H9 (cell line): ENCODE results near the gene SNED1. TPM values are rescaled to one million over a fixed set of nuclear protein-coding genes. Genes with fewer than 3 reads are reported as not detected.

ENCODE experiments used
- DNase-seq: peaks from one replicate; pipeline ENCODE4 v3.0.0-alpha.2; 2017
- H2AFZ ChIP-seq: one replicate; pipeline ENCODE4 v1.6.1; 2013; ENCODE audit warnings: mild to moderate bottlenecking, low read length, control low read depth, moderate library complexity
- H2AK5ac ChIP-seq: 2 replicates; pipeline ENCODE4 v1.6.1; 2013; ENCODE audit warnings: low read length, control low read depth, mixed read lengths; ENCODE audit not compliant: insufficient read length
- H2BK120ac ChIP-seq: one replicate; pipeline ENCODE4 v1.6.1; 2013; ENCODE audit warnings: low read depth, mild to moderate bottlenecking, low read length, control low read depth, inconsistent platforms; ENCODE audit not compliant: poor library complexity, severe bottlenecking
- H2BK12ac ChIP-seq: 2 replicates; pipeline ENCODE4 v1.6.1; 2013; ENCODE audit warnings: low read length, control low read depth, mixed read lengths, low read depth; ENCODE audit not compliant: insufficient read length
- H2BK15ac ChIP-seq: 2 replicates; pipeline ENCODE4 v1.6.1; 2013; ENCODE audit warnings: low read depth, low read length, control low read depth
- H2BK20ac ChIP-seq: one replicate; pipeline ENCODE4 v1.6.1; 2013; ENCODE audit warnings: low read depth, mild to moderate bottlenecking, low read length, control low read depth, inconsistent platforms; ENCODE audit not compliant: poor library complexity, severe bottlenecking
- H2BK5ac ChIP-seq: 2 replicates; pipeline ENCODE4 v1.6.1; 2013; ENCODE audit warnings: low read length, control low read depth, mixed read lengths; ENCODE audit not compliant: insufficient read length
- H3K14ac ChIP-seq: 2 replicates; pipeline ENCODE4 v1.6.1; 2013; ENCODE audit warnings: low read length, control low read depth; ENCODE audit not compliant: insufficient read depth
- H3K18ac ChIP-seq: 2 replicates; pipeline ENCODE4 v1.6.1; 2013; ENCODE audit warnings: low read depth, mild to moderate bottlenecking, mixed read lengths, low read length, control low read depth; ENCODE audit not compliant: insufficient read length
- H3K23ac ChIP-seq: 2 replicates; pipeline ENCODE4 v1.6.1; 2013; ENCODE audit warnings: low read length, control low read depth, mixed read lengths, low read depth; ENCODE audit not compliant: insufficient read length
- H3K23me2 ChIP-seq: 2 replicates; pipeline ENCODE4 v1.6.1; 2013; ENCODE audit warnings: low read depth, mild to moderate bottlenecking, mixed read lengths, low read length, control low read depth; ENCODE audit not compliant: insufficient read length, poor library complexity, severe bottlenecking
- H3K27ac ChIP-seq: 2 replicates; pipeline ENCODE4 v1.5.1; 2013; ENCODE audit warnings: low read length, control low read depth, mixed read lengths, low read depth; ENCODE audit not compliant: insufficient read length
- H3K27me3 ChIP-seq: 2 replicates; pipeline ENCODE4 v1.6.1; 2013; ENCODE audit warnings: low read length, control low read depth, inconsistent platforms; ENCODE audit not compliant: insufficient read depth
- H3K4ac ChIP-seq: 2 replicates; pipeline ENCODE4 v1.6.1; 2013; ENCODE audit warnings: low read depth, mild to moderate bottlenecking, control low read depth, inconsistent platforms, low read length, moderate library complexity
- H3K4me1 ChIP-seq: 2 replicates; pipeline ENCODE4 v1.6.1; 2013; ENCODE audit warnings: low read length, control low read depth, inconsistent platforms; ENCODE audit not compliant: insufficient read depth
- H3K4me2 ChIP-seq: 2 replicates; pipeline ENCODE4 v1.6.1; 2013; ENCODE audit warnings: low read length, control low read depth, mixed read lengths; ENCODE audit not compliant: insufficient read length, insufficient read depth
- H3K56ac ChIP-seq: 2 replicates; pipeline ENCODE4 v1.6.1; 2013; ENCODE audit warnings: low read depth, mild to moderate bottlenecking, mixed read lengths, low read length, control low read depth; ENCODE audit not compliant: insufficient read length
- H3K79me1 ChIP-seq: 2 replicates; pipeline ENCODE4 v1.6.1; 2013; ENCODE audit warnings: low read depth, mild to moderate bottlenecking, moderate library complexity, low read length, control low read depth, inconsistent platforms; ENCODE audit not compliant: insufficient read depth, poor library complexity, severe bottlenecking
- H3K79me2 ChIP-seq: 2 replicates; pipeline ENCODE4 v1.6.1; 2013; ENCODE audit warnings: low read length, control low read depth, inconsistent platforms; ENCODE audit not compliant: insufficient read depth
- H3K9ac ChIP-seq: 2 replicates; pipeline ENCODE4 v1.6.1; 2013; ENCODE audit warnings: low read length, control low read depth, mixed read lengths; ENCODE audit not compliant: insufficient read length; ENCODE audit errors: extremely low read depth
- H3K9me3 ChIP-seq: one replicate; pipeline ENCODE4 v1.6.1; 2013; ENCODE audit warnings: low read depth, low read length, inconsistent platforms; ENCODE audit not compliant: control insufficient read depth
- H3T11ph ChIP-seq: one replicate; pipeline ENCODE4 v1.6.1; 2013; ENCODE audit warnings: mild to moderate bottlenecking, low read length, control low read depth, inconsistent platforms
- H4K20me1 ChIP-seq: one replicate; pipeline ENCODE4 v1.6.1; 2013; ENCODE audit not compliant: control insufficient read depth, insufficient read length, insufficient read depth
- H4K5ac ChIP-seq: 2 replicates; pipeline ENCODE4 v1.6.1; 2013; ENCODE audit warnings: low read depth, mild to moderate bottlenecking, mixed read lengths, low read length, control low read depth; ENCODE audit not compliant: insufficient read length
- H4K8ac ChIP-seq: replicated peaks from 2 replicates; pipeline ENCODE4 v1.6.1; 2013; ENCODE audit warnings: low read length, control low read depth, mixed read lengths, low read depth; ENCODE audit not compliant: insufficient read length
- H4K91ac ChIP-seq: 2 replicates; pipeline ENCODE4 v1.6.1; 2013; ENCODE audit warnings: low read depth, mild to moderate bottlenecking, moderate library complexity, mixed read lengths, low read length, control low read depth; ENCODE audit not compliant: insufficient read length
- H3K27ac Mint-ChIP-seq, 3 experiments: 2 replicates in 2 of 3; 3 replicates in 1 of 3; pipeline ENCODE4 v1.8.0; 2020 to 2021; ENCODE audit warnings: mixed read lengths in 3 of 3, mild to moderate bottlenecking in 1 of 3, moderate library complexity in 1 of 3
- H3K27me3 Mint-ChIP-seq: 2 replicates; pipeline ENCODE4 v1.8.0; 2021; ENCODE audit warnings: low read depth, mild to moderate bottlenecking, moderate library complexity, mixed read lengths
- H3K36me3 Mint-ChIP-seq, 3 experiments: 2 replicates in 2 of 3; 3 replicates in 1 of 3; pipeline ENCODE4 v1.8.0; 2020 to 2021; ENCODE audit warnings: low read depth in 3 of 3, mixed read lengths in 3 of 3; ENCODE audit not compliant: insufficient read depth in 1 of 3
- H3K4me1 Mint-ChIP-seq, 2 experiments: 2 replicates each; pipeline ENCODE4 v1.8.0; 2020; ENCODE audit warnings: mixed read lengths in 2 of 2
- H3K4me3 Mint-ChIP-seq, 2 experiments: 2 replicates in 1 of 2; 3 replicates in 1 of 2; pipeline ENCODE4 v1.8.0; 2020 to 2021; ENCODE audit warnings: mild to moderate bottlenecking in 2 of 2, mixed read lengths in 2 of 2, moderate library complexity in 1 of 2
- H3K9me3 Mint-ChIP-seq, 2 experiments: 2 replicates in 1 of 2; 3 replicates in 1 of 2; pipeline ENCODE4 v1.8.0; 2020; ENCODE audit warnings: mild to moderate bottlenecking in 2 of 2, mixed read lengths in 2 of 2, moderate library complexity in 1 of 2
- WGBS: extraction: QIAGEN DNeasy Blood & Tissue Kit; methylation state at CpG from one replicate; pipeline ENCODE4 v1.1.7; 2013; ENCODE audit warnings: missing lambda C conversion rate, low lambda C conversion rate, mixed read lengths; ENCODE audit not compliant: insufficient read length; ENCODE audit errors: extremely low coverage; 5-methylcytosine and 5-hydroxymethylcytosine counted together
- total RNA-seq: library from RNA; stranded (reverse); gene quantifications from 2 replicates; pipeline ENCODE4 v1.2.1, GENCODE V29; 2021
- TF ChIP-seq, protein P1 (sequence below): fragments of 200-600 bp; sonication (generic); conservative IDR thresholded peaks from 3 replicates; pipeline ENCODE4 v1.8.0; 2021; ENCODE audit warnings: antibody characterized with exemption, mild to moderate bottlenecking

Gene SNED1
- total RNA-seq, 1 experiment from 2014 or later, result 2.5 TPM

- no peaks in the 10 kb centered on the region for H4K20me1 ChIP-seq
- H4K8ac ChIP-seq, result no peak overlapping the region
- no peaks in the 10 kb centered on the region for H3K79me1 ChIP-seq
- Mint-ChIP-seq H3K27me3 (no peaks in the 10 kb centered on the region), H3K9me3 (no peaks in the 10 kb centered on the region), H3K4me3 (no peak overlapping the region), H3K27ac (peak overlapping the region in 1 of 3 experiments; percentile 90; a peak in 2 of 7 replicates), H3K36me3 (peaks cover 20 to 68% (median 64%) of the 10 kb centered on the region in 3 experiments; a peak in 6 of 7 replicates), H3K4me1 (no peaks in the 10 kb centered on the region)
- H3K79me2 ChIP-seq, result no peaks in the 10 kb centered on the region
- H3K27me3 ChIP-seq, result no peaks in the 10 kb centered on the region
- H3K4me1 ChIP-seq, result no peaks in the 10 kb centered on the region
- H2AK5ac ChIP-seq, result no peak overlapping the region
- WGBS, result no CpG with 5 or more reads among the region's 8 CpGs
- no peak overlapping the region for H2BK5ac ChIP-seq
- no peak overlapping the region for H3K9ac ChIP-seq
- DNase-seq, result no peak
- H3K14ac ChIP-seq, result no peak overlapping the region
- H3K18ac ChIP-seq, result no peak overlapping the region
- TF ChIP-seq, protein P1, sequence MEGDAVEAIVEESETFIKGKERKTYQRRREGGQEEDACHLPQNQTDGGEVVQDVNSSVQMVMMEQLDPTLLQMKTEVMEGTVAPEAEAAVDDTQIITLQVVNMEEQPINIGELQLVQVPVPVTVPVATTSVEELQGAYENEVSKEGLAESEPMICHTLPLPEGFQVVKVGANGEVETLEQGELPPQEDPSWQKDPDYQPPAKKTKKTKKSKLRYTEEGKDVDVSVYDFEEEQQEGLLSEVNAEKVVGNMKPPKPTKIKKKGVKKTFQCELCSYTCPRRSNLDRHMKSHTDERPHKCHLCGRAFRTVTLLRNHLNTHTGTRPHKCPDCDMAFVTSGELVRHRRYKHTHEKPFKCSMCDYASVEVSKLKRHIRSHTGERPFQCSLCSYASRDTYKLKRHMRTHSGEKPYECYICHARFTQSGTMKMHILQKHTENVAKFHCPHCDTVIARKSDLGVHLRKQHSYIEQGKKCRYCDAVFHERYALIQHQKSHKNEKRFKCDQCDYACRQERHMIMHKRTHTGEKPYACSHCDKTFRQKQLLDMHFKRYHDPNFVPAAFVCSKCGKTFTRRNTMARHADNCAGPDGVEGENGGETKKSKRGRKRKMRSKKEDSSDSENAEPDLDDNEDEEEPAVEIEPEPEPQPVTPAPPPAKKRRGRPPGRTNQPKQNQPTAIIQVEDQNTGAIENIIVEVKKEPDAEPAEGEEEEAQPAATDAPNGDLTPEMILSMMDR, result no peak
- no peak overlapping the region for H2BK20ac ChIP-seq
- no peaks in the 10 kb centered on the region for H3K23me2 ChIP-seq
- H3K56ac ChIP-seq, result no peak overlapping the region
- no peak overlapping the region for H4K91ac ChIP-seq
- H2BK12ac ChIP-seq, result no peak overlapping the region
- no peak overlapping the region for H4K5ac ChIP-seq
- H3K9me3 ChIP-seq, result no peaks in the 10 kb centered on the region
- no peak overlapping the region for H3T11ph ChIP-seq
- H3K4me2 ChIP-seq, result no peak overlapping the region
- H3K23ac ChIP-seq, result no peak overlapping the region
- H3K4ac ChIP-seq, result no peak overlapping the region
- H2AFZ ChIP-seq, result no peak overlapping the region
- no peak overlapping the region for H2BK15ac ChIP-seq
- no peak overlapping the region for H2BK120ac ChIP-seq
- H3K27ac ChIP-seq, result no peak overlapping the region
Observed at GRCh38 chr2:241088376-241088775, 90.0 kb downstream of the SNED1 start.
